ENCODE results near the gene BEGAIN.

DNA sequence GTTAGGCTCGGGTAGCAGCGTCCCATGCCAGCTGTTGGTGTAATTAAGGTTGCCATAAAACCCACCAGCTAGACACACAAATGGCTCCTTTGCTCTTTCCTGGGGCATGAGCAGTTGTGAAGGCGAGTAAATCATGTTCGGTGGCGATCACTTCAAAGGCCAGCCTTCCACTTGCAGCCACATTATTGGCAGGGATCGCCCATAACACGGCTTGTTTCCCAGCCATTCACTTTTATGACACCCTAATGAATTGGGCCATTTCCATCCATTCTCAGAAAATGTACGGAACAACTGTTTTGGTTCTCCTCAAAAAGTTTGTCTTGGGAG, 63.4 kb downstream of the BEGAIN start:
- TF ChIP-seq POLR2A (IDR thresholded peaks at IDR 0.05; ENCODE audit: low read length) = no peak
- no peak for TF ChIP-seq GATA1 (IDR thresholded peaks at IDR 0.05; ENCODE audit: low read depth, low read length)
